ENCODE results near the gene FTO.
"Not testable (repeated sequence)": the region's sequence is repeated elsewhere in the genome, so short reads cannot be mapped to it uniquely, and the experiment has no call there.

FTO gene

GRCh38 chr16:54177862-54178477, 474.0 kb downstream of the FTO start:
- no peak for DNase-seq (ENCODE audit: low read depth in 2 of 2)

- no peak for DNase-seq (ENCODE audit: low read depth in 2 of 2)
These were observed 474.6 kb downstream of the FTO start for GRCh38 chr16:54178478-54178976.

- no peak for DNase-seq (ENCODE audit: low read depth in 2 of 2)
These were observed 476.7 kb downstream of the FTO start for GRCh38 chr16:54180421-54181359.

- not testable (repeated sequence) for DNase-seq (ENCODE audit: low read depth in 2 of 2)
These were observed 477.9 kb downstream of the FTO start for GRCh38 chr16:54181683-54182329.

- DNase-seq (ENCODE audit: low read depth in 2 of 2), result no peak
These were observed 481.1 kb downstream of the FTO start for GRCh38 chr16:54185045-54185444.

- DNase-seq (ENCODE audit: low read depth in 2 of 2), result no peak
These were observed 487.2 kb downstream of the FTO start for GRCh38 chr16:54191163-54191562.

- no peak for DNase-seq (ENCODE audit: low read depth in 2 of 2)
These were observed 487.6 kb downstream of the FTO start for GRCh38 chr16:54191592-54191991.

- DNase-seq (ENCODE audit: low read depth in 2 of 2), result no peak
These were observed 489.2 kb downstream of the FTO start for GRCh38 chr16:54193013-54193664.

GRCh38 chr16:54193665-54194333, 489.8 kb downstream of the FTO start:
- DNase-seq (ENCODE audit: low read depth in 2 of 2), result peak in 1 of 2 experiments; percentile 37

GRCh38 chr16:54194334-54194743, 490.4 kb downstream of the FTO start:
- no peak for DNase-seq (ENCODE audit: low read depth in 2 of 2)

- no peak for DNase-seq (ENCODE audit: low read depth in 2 of 2)
These were observed 493.8 kb downstream of the FTO start for GRCh38 chr16:54197758-54198157.

GRCh38 chr16:54199487-54200160, 495.7 kb downstream of the FTO start:
- no peak for DNase-seq (ENCODE audit: low read depth in 2 of 2)

GRCh38 chr16:54200161-54200534, 496.2 kb downstream of the FTO start:
- DNase-seq (ENCODE audit: low read depth in 2 of 2), result no peak

- DNase-seq (ENCODE audit: low read depth in 2 of 2), result no peak
These were observed 496.8 kb downstream of the FTO start for GRCh38 chr16:54200720-54201119.

GRCh38 chr16:54201200-54201599, 497.2 kb downstream of the FTO start:
- DNase-seq (ENCODE audit: low read depth in 2 of 2), result no peak

Data from fibroblast of skin of left biceps (primary cell).